Endometrial microvascular endothelial cells (primary cell): ENCODE results near the gene DARS1. TPM values are rescaled to one million over a fixed set of nuclear protein-coding genes. Genes with fewer than 3 reads are reported as not detected.
"Not testable (repeated sequence)": the region's sequence is repeated elsewhere in the genome, so short reads cannot be mapped to it uniquely, and the experiment has no call there.

Experiments used
- in situ Hi-C: cut with HindIII; loops from 2 replicates; pipeline ENCODE4 v1.10.0; 2017; ENCODE audit warnings: low sequenced_read_pairs, low pct_unique_long_range_greater_than_20kb; ENCODE audit errors: inconsistent ontology term
- total RNA-seq: library from RNA; depleted of rRNA; stranded (reverse); fragments of >200 nt; gene quantifications from one replicate; pipeline ENCODE4 v1.2.3, GENCODE V29; 2015; ENCODE audit errors: inconsistent ontology term

The DARS1 gene
- total RNA-seq, 1 donor from 2014 or later, result 64.6 TPM

DNA sequence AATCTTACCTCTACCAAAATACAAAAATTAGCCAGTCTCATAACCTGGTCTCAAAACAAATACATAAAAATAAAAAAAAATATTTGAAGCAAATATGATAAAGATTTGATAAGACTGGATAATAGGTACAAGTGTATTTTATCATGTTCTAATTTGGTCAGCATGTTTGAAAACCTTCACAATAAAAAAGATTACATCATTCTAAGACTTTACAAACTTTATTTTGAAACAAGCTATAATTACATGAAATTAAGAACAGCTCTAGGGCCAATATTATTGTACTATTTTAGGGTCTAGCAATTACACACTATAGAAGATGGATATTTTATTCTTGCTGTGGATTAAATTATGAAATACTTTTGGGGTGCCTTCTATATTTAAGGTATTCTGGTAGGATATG lies 79.7 kb downstream of the DARS1 start:
- in situ Hi-C loops, result no loop called here

DNA sequence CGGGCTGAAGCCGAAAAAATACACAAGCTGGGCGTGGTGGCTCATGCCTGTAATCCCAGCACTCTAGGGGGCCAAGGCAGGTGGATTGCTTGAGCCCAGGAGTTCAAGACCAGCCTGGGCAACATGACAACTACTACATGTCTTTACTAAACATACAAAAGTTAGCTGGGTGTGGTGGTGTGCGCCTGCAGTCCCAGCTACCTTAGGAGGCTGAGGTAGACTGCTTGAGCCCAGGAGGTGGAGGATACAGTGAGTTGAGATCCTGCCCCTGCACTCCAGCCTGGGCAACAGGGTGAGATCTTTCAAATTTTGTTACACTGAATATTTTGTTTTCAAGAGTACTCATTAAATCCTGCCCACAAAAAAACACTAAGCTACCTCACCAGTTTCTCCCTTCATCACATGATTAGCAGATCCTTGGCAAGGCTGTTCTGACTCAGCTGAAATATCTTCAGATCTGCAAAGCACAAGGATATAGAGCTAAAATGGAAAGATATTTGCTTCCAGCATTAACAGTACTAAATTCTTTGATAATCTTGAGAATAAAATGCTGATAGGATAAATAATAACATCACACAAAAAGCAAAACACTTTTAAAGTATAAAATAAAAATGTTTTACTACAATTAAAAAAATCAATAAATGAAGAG lies 81.0 kb downstream of the DARS1 start:
- in situ Hi-C loops, result no loop called here

DNA sequence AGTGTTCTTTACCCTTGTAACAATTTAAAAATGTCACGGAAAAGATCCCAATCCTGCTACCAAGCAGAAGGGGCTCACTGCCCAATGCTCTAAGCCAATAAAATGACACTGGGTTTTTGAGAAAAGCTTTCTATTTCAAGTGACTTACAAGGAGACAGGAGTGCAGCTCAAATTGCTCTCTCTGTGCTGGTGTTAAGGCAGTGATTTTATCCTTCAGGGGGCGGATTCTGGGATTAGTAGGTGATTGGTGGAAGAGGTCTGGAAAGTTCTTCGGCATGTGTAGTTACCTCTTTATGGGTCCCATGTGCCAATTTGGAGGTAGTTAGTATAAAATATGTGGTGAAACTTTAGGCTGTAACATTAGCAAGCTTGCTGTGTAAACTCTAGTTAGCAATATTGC lies 81.8 kb downstream of the DARS1 start:
- in situ Hi-C loops, result no loop called here

DNA sequence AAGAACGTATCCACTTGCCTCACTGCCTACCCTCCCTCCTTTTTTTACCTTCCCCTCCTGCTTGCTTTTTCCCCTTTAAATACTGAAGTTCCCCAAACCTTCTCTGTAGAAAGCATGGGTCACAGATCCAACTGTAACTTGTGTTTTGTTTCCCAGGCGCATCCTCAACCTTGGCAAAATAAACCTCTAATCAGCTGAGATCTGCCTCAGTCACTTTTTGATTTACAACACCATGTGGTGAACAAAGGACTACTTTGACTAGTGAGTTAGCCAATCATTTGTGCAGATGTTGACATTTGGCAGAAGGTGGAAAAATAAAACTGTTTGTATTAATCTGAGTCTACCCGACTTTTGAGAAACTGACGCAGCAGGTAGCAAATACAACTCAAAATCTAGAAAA lies 85.9 kb downstream of the DARS1 start:
- in situ Hi-C loops, result no loop called here

DNA sequence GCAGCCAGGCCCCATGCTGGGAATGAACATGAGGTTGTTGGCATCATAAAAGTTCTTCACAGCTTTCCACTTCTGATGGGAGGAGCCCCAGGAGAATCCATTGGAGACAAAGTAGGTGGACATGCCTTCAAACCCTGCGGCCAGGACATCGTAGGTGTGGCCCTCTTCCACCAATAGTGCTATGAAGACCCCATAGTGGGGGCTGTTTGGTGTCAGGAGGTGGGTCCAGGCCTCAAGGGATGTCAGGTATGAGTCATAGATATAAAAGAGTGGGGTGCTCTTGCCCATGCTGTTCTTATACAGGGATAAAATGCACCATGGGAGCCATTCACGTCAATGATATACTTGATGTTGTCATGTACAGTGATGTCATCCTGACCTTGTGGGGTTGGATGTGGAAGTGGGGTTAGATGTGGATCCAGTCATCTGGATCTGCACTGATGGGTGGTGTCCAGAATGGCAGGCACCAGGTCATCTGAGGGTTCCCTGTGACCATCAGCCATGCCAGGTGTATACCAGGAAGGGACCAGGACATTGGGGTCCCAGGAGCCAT lies 87.1 kb downstream of the DARS1 start:
- in situ Hi-C loops, result no loop called here

DNA sequence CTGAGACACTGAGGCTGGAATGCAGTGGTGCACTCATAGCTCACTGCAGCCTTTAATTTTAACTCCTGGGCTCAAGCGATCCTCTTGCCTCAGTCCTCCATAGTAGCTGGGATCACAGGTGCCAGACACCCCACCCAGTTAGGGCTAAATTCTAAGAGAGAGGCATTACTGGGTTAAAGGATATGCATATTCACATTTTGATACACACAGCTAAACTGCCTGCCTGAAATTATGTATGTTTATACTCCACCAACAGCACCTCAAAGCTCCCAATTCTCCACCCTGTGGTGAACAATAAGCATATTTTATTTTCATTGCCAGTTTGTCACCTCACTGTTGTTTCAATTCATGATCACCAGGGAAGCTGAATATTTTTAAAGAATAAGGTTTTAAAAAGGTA lies 90.5 kb downstream of the DARS1 start:
- in situ Hi-C loops, result no loop called here

DNA sequence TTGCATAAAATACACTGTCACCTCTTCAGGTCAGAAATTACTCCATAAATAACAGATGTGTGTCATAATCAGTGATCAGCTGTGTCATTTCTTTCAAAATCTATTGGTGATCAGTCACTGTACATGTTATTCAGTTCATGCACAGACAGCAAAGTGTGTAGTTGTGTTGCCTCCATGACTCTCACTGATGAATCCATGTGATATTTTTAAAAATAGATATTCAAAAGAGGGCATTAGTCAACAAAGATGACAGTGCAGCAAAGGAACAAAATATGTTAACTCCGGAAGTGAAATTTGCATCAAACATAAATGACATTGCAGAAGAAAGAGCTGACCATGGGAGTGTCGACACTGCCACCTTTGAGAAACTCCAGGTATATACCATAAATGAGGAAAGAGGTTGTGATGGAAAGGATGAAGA lies 92.0 kb downstream of the DARS1 start:
- in situ Hi-C loops, result no loop called here

DNA sequence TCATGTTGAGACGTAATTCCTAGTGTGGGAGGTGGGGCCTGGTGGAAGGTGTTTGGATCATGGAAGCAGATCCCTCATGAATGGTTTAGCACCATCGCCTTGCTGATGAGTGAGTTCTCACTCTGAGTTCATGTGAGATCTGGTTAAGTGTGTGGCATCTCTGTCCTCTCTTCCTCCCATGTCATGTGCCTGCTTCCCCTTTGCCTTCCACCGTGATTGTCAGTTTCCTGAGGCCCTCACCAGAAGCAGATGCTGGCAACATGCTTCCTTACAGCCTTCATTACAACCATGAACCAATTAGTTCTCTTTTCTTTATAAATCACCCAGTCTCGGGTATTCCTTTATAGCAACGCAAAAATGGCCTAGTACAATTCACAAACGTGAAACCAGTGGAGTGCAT lies 94.6 kb downstream of the DARS1 start:
- in situ Hi-C loops, result no loop called here

DNA sequence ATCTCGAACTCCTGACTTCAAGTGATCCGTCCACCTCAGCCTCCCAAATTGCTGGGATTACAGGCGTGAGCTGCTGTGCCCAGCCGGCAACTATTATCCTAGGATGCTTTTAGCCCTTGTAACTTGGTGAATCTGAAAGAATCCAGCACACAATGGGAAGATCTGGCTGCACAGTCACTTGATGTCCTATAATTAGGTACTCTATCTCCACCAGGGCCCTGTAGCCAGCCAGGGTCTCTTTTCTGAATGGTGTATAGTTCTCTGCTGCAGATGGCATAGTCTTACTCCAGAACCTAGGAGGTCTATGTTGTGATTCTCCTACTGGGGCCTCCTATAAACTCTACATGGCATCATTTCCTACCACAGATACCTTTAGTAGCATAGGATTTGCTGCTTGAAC lies 95.3 kb downstream of the DARS1 start:
- in situ Hi-C loops, result no loop called here

DNA sequence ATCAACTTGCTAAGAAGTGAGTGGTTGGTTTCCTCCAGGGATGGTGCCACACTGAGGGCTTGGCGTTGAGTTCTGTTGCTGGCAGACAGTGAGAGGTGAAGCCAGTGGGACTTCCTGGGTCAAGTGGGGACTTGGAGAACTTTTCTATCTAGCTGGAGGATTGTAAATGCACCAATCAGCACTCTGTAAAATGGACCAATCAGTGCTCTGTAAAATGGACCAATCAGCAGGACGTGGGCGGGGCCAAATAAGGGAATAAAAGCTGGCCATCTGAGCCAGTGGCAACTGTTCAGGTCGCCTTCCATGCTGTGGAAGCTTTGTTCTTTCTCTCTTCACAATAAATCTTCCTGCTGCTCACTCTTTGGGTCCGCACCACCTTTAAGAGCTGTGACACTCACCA lies 96.8 kb downstream of the DARS1 start:
- in situ Hi-C loops, result not testable (repeated sequence)

DNA sequence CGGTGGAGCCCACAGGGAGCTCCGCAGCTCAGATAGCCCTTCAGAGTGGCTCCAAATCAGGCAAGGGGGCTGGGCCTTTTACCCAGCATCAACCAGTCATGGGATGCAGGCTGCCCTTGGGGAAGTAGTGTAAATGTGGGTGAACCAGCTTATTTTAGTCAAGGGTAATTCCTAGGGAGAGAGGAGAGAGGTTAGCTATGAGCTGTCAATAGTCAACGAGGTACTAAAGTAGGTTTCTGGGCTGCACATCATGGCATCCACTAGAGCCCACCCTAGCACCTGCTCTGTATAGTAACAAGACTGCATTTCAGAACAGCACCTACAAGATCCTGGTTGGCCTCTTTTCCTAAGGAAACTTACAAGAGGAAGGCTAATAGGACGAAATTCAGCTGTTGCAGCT lies 99.7 kb downstream of the DARS1 start:
- in situ Hi-C loops, result no loop called here

DNA sequence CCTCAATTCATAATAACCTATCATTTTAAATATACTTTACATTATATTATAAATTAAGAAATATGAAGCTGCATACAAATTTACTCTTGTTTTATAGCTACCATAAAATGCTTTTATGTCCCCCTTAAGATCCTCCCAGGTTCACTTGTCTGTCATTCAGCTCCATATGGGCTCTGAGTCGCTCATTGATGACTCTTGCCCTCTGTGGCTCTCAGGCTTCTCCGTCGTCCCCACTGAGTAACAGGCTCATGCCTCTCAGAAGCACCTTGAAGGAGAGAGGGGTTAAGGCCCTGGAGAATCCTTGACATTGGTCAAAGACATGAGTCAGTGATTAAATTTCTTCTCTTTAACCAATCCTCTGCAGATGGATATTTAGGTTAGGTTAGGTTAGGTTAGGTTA lies 103.0 kb downstream of the DARS1 start:
- in situ Hi-C loops, result no loop called here

DNA sequence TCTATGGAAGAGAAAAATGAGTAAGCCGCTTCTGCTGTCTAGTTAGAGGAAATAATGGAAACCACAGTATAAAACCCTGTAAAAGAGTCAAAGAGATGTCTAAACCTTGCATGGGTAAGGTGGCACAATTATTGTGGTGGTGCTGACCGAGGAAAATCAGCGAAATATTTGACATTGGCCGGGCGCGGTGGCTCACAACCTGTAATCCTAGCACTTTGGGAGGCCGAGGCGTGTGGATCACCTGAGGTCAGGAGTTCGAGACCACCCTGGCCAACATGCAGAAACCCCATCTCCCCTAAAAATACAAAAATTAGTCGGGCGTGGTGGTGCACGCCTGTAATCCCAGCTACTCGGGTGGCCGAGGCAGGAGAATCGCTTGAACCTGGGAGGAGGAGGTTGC lies 108.7 kb downstream of the DARS1 start:
- in situ Hi-C loops, result not testable (repeated sequence)

DNA sequence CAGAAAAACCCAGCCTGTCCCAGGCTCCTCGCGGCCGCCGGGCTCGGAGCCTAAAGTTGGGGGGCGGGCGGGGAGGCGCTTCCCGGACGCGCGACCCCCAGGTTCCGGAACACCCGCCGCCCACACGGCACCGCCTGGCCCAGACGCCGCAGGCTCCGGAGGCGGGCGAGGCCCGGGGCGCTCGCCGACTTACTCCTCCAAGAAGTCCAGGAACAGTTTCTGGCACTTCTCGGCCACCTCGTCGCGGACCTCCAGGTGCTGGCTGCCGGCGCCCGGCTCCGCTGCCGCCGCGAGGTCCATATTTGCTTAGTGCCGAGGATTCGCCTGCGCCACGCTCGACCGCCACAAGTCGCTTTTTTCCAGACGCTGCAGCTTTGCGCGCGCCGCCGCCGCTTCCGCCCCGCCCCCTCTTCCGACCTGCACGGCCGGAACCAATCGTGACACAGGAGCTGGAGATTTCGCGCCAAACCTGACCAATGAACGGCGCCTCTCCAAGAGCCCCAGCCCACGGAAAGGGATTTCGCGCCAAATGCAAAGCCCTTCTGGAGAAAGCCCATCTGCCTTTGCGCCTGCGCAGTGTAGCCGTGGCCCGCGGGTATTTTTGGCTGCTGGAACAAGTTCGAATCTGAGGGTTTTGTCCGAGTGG lies 109.2 kb downstream of the DARS1 start, which contains the start of gene MCM6:
TSS of gene MCM6 (minus strand) at position 378 of the 646 bp plus-strand sequence. CDS start at position 300, 78 bp downstream.
- in situ Hi-C loops, result no loop called here

DNA sequence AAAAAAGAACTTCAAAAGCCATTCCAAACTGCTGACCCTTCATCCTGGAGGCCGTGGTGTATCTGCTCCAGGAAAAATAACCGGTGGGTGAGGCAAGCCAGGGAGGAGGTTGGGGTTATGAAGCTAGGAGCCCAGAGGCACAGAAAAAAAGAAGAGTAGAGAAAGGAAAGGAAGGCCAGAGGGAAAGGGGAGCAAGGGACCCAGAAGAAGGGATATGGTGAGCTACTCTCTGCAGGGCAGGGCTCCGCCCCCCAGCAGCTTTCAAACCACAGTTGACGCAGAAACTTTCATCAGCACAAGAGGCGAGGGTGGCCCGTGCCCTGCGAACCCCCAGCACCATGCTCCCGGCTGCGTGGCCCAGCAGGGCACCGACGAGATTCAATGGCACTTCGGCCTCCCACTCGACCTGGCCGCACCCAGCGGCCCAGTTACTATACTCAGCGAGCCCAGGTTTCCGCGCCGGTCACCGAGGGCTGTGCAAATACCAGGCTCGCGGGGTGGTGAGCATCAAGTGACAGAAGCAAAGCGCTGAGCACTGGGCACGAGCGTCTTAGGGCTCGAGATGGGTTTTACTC lies 109.8 kb downstream of the DARS1 start:
- in situ Hi-C loops, result no loop called here

DNA sequence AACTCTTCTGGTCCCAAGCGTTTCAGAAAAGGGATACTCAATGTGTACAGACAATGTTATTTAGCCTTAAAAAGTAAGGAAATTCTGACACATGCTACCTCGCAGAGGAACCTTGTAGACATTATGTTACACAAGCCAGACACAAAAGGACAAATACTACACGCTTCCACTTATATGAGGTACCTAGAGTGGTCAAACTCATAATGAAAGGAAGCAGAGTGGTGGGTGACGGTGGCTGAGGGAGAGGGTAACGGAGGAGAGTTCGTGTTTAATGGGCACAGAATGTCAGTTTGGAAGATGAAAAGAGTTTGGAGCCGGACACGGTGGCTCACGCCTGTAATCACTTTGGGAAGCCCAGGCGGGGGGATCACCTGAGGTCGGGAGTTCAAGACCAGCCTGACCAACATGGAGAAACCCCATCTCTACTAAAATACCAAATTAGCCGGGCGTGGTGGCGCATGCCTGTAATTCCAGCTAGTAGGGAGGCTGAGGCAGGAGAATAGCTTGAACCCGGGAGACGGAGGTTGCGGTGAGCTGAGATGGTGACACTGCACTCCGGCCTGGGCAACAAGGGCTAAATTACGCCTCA lies 110.6 kb downstream of the DARS1 start:
- in situ Hi-C loops, result no loop called here

DNA sequence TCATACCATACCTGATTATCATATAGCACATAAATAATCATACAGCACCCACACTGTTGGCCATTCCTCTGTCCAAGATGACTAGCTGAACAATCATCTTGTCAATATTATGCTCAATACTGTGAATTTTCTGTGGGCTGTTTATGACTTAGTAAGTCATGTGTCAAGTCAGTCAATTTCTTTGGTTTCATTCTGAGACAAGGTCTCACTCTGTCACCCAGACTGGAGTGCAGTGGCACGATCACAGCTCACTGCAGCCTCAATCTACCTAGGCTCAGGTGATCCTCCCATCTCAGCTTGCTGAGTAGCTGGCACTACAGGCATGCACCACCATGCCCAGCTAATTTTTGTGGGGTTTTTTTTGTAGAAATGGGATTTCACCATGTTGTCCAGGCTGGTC lies 114.9 kb downstream of the DARS1 start:
- in situ Hi-C loops, result no loop called here

DNA sequence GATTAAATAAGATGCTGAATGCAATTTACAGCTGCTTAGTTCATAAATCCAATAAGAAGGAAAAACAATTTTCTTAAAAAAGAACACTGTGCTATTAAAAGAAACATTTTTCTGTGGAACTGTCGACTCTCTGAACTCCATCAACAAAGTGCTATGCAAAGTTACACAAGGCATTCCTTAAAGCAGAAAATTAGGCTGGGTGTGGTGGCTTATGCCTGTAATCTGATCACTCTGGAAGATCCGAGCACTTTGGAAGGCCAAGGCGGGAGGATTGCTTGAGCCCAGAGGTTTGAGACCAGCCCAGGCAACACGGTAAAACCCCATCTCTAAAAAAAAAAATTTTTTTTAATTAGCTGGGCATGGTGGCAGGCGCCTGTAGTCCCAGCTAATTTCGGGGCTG lies 122.2 kb downstream of the DARS1 start:
- in situ Hi-C loops, result no loop called here

DNA sequence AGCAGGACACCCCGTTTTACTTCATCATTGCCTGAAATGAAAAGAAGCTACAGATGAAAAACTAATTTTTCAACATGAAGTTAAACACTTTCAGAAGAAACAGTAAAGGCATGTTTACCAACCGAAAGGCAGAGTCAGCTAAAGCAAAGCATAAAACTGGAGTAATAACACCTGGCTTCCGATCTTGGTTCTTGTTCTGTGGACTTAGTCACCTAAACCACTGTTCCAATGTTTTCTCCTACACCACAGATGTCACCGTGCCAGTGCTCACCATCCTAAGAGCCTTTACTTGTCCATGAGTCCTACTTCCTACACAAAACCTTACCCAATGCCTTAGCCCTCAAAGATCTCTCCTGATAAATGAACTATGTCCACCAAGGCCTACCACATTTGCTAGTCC lies 122.7 kb downstream of the DARS1 start:
- in situ Hi-C loops, result no loop called here
